Measurements from ENCODE around the gene FEZ2.

DNA sequence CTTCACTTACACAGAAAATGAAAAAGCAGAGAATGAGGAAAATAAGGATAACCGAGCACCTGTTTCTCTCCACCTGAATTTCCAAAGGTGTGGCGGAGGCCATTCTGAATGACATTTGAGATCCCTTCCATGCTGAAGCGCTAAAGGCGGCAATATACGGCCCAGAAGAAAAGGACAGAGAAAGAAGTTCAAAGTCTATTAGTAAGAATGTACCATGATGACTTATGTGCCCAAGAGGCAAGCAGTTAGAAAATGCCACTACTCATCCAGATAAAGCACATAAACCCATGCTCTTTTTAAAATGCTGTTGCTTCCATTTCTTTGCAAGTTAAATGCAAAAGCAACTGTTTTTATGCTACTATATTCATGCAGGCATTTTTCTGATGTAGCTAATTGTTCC is 37.2 kb downstream of the FEZ2 start:
- TF ChIP-seq POLR2A (IDR thresholded peaks at IDR 0.05; ENCODE audit: low read length): no peak
- TF ChIP-seq GATA1 (IDR thresholded peaks at IDR 0.05; ENCODE audit: low read depth, low read length): no peak
